ENCODE measurements around the gene MEF2B.

Gene MEF2B

DNA sequence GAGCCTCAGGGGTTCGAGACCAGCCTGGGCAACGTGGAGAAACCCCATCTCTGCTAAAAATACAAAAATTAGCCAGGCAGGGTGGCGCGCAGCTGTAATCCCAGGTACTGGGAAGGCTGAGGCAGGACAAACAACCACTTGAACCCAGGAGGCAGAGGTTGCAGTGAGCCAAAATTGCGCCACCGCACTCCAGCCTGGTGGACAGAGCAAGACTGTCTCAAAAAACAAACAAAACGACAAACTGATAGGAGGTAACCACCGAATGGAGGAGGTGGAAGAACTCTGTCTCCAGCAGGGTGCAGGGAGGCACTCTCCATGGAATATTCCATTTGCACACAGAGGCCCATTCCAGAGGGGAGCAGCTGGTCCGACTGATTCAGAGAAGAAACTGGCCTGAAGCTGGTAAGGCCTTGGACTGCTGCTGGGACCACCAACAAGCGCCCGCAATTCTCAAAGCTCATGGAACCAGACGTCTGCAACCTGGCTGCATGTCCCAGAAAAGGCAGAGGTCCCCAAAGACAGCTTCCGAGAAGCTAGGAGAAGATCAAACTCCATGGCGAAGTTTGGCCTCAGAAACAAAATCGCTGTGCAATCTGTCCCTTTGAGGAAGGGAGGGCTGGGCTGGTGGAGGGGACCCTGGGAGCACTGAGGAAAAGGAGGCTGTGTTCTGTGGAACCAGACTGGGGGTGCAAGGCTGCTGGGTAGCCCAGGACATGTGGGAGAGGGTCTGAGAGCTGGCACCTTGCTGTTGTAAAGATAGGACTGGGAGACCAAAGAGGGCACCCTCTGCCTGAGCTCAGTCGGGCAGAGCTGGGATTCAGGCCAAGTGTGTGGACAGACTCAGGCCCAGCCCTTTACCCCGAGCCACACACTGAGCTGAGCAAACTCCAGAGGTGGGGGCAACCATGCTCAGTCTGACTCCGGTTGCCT lies 71.1 kb downstream of the MEF2B start:
- DNase-seq (ENCODE audit: low read depth), result no peak

DNA sequence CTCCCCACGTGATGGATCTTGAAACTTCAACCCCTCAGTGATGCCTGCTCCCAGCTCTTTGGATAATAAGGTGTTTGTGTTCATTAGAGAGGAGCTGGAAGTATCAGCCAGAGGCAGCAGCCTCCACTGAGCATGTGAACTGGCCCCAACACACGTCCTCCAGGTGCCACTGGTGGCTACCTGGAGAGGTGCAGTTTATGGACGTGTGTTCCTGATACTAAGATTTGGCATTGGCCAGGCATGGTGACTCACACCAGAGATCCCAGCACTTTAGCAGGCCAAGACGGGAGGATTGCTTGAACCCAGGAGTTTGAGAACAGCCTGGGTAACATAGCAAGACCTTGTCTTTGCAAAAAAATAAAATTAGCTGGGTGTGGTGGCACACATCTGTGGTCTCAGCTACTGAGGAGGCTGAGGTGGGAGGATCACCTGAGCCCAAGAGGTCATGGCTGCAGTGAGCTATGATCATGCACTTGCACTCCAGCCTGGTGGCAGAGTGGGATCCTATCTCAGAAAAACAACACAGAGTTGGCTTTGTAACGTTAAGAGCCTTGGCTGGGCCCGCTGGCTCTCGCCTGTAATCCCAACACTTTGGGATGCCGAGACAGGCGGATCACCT lies 71.9 kb downstream of the MEF2B start:
- no peak for DNase-seq (ENCODE audit: low read depth)

GRCh38 chr19:19096641-19097627 lies 73.1 kb downstream of the MEF2B start:
- no peak for DNase-seq (ENCODE audit: low read depth)

DNA sequence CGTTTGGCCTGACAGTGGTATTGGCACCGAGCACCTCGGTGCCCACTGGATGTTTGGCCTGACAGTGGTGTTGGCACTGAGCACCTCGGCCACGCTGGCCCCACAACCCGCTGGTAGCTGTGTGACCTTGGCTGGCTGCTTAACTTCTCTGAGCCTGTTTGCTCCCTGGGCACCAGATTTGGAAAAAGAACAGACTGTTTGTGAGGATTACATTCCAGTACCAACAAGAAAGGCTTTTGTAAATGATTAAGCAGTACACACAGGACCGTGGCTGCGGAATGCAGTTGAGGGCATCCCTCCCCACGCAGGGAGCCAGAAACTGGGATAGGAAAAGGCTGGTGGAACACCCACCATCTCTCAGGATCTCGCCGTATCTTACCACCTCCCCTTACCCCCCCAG lies 74.4 kb downstream of the MEF2B start:
- DNase-seq (ENCODE audit: low read depth), result no peak
